ENCODE measurements around the gene SERPINA6.
"Not testable (repeated sequence)": the region's sequence is repeated elsewhere in the genome, so short reads cannot be mapped to it uniquely, and the experiment has no call there.

SERPINA6 gene

GRCh38 chr14:94322648-94323570, at the start of gene SERPINA6:
Gene SERPINA6, minus strand, starts transcription at chr14:94323336. Its CDS starts 8,688 bp downstream, at chr14:94314648.
- no peak for DNase-seq

GRCh38 chr14:94372021-94372605, 49.0 kb upstream of the SERPINA6 start:
- no peak for DNase-seq

- no peak for DNase-seq
Observed at GRCh38 chr14:94370524-94370910, 47.4 kb upstream of the SERPINA6 start.

GRCh38 chr14:94369766-94370523, 46.8 kb upstream of the SERPINA6 start:
- not testable (repeated sequence) for DNase-seq

GRCh38 chr14:94368956-94369355, 45.8 kb upstream of the SERPINA6 start:
- no peak for DNase-seq

GRCh38 chr14:94368243-94368590, 45.1 kb upstream of the SERPINA6 start:
- DNase-seq, result no peak

GRCh38 chr14:94367347-94368242, 44.5 kb upstream of the SERPINA6 start:
- no peak for DNase-seq

- DNase-seq, result no peak
Observed at GRCh38 chr14:94366146-94366915, 43.2 kb upstream of the SERPINA6 start, which contains the start of gene SERPINA2. Gene SERPINA2, minus strand, starts transcription at chr14:94366698.

- DNase-seq, result no peak
Observed at GRCh38 chr14:94365624-94366023, 42.5 kb upstream of the SERPINA6 start.

- no peak for DNase-seq
Observed at GRCh38 chr14:94364964-94365363, 41.8 kb upstream of the SERPINA6 start.

GRCh38 chr14:94364037-94364436, 40.9 kb upstream of the SERPINA6 start:
- no peak for DNase-seq

GRCh38 chr14:94363151-94363624, 40.1 kb upstream of the SERPINA6 start:
- DNase-seq, result no peak

GRCh38 chr14:94362614-94363133, 39.5 kb upstream of the SERPINA6 start:
- DNase-seq, result no peak

GRCh38 chr14:94361682-94362081, 38.5 kb upstream of the SERPINA6 start:
- no peak for DNase-seq

- no peak for DNase-seq
Observed at GRCh38 chr14:94360945-94361565, 37.9 kb upstream of the SERPINA6 start.

GRCh38 chr14:94357166-94357565, 34.0 kb upstream of the SERPINA6 start:
- DNase-seq, result no peak

- no peak for DNase-seq
Observed at GRCh38 chr14:94356379-94357056, 33.4 kb upstream of the SERPINA6 start.

GRCh38 chr14:94355191-94355794, 32.2 kb upstream of the SERPINA6 start:
- no peak for DNase-seq

- no peak for DNase-seq
Observed at GRCh38 chr14:94354638-94355185, 31.6 kb upstream of the SERPINA6 start.
